GM21825 (cell line): ENCODE measurements around the gene CACNA1A.
"Not testable (repeated sequence)": the region's sequence is repeated elsewhere in the genome, so short reads cannot be mapped to it uniquely, and the experiment has no call there.

Experiments used
- ATAC-seq: cut with Tn5 transposase; IDR thresholded peaks from one replicate; pipeline ENCODE4 v1.9.1; 2021; ENCODE audit warnings: mild to moderate bottlenecking, moderate library complexity; ENCODE audit not compliant: unreplicated experiment

Gene CACNA1A

DNA sequence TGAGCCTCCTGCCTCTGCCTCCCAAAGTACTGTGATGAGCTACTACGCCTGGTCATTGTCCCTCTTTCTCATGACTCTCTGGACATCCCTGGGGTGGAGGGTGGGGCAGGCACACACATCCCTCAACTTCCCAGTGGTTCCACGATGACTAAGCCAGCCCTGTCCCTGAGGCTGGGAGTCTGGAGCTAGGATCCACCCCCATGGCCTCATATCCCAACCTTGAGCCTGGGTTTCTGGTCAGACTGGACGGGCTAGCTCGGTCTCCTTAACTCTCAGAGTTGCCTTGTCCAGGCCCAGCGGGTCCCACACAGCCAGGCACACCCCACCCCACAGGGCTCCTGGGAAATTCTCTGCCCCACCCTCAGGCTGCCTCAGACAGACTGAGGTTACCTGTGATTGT is 336.5 kb downstream of the CACNA1A start:
- no peak for ATAC-seq

DNA sequence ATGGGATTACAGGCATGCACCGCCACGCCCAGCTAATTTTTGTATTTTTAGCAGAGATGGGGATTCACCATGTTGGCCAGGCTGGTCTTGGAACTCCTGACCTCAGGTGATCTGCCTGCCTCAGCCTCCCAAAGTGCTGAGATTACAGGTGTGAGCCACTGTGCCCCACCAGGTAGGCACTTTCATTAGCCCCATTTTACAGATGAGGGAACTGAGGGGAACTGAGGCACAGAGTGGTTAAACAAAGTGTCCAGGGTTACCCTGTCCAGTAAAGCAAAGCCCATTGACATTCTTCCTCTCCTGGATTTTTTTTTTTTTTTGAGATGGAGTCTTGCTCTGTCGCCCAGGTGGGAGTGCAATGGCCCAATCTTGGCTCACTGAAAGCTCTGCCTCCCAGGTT is 340.1 kb downstream of the CACNA1A start:
- ATAC-seq, result not testable (repeated sequence)

DNA sequence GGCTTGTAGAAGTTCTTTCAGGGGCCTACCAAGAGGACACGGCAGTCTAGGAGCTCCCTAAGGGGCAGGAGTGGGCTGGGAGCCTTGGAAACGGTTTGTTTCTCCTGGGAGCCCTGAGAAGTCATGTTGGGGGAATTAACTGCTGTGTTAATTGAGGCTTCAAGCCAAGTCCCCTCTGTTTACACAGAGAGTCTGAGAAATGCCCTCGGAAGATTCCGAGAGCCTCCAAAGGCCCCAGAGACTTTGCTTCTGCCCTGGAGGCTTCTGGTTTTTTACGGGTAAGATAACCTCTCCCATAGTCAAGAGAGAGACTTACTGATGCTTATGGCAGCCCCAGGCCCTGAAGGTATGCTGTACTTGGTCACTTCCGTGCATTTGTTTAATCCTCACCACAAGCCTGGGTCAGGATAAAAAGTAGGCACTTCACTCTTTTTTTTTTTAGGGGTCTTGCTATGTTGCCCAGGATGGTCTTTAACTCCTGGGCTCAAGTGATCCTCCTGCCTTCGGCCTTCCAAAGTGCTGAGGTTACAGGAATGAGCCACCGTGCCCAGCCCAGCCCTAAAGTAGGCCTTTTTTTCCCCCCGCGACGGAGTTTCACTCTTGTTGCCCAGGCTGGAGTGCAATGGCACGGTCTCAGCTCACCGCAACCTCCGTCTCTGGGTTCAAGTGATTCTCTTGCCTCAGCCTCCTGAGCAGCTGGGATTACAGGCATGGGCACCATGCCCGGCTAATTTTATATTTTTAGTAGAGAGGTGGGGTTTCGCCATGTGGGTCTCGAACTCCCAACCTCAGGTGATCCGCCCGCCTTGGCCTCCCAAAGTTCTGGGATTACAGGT is 340.9 kb downstream of the CACNA1A start:
- no peak for ATAC-seq

DNA sequence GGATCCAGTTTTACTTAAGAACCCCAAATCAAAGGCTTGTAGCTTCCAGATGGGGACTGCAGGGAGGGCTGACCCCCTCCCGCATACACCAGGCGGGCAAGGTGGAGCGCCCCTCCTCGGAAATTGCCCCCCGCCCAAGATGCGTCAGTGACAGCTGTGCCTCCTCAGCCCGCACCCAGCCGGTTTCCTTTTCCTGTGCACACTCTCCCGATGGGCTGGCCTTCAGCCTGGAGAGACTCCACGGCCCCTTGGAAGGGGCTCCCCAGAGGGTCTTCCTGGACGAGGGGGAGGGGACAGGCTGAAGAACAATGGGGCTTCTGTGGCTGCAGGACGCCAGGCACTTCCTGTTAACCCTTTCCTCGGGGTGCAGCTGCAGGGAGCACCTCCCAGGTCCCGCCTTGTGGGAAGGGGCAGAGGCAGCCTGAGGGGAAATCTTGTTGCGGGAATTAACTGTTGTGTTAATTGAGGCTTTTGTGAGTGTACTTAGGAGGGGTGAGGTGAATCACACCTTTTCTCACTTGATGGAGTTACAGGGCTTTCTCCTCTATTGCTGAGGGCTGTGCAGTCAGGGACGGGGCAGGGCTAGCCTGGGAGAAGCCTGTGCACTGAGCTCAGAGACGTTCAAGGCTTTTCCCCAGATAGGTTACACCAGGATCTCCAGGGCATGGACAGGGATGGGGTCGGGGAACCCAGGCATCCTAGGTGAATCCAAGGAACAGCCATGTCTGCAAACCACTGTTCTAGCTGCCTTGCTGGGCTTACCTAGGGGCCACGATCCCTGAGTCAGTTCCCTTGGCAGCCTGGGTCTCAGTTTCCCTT is 341.7 kb downstream of the CACNA1A start:
- ATAC-seq, result no peak

DNA sequence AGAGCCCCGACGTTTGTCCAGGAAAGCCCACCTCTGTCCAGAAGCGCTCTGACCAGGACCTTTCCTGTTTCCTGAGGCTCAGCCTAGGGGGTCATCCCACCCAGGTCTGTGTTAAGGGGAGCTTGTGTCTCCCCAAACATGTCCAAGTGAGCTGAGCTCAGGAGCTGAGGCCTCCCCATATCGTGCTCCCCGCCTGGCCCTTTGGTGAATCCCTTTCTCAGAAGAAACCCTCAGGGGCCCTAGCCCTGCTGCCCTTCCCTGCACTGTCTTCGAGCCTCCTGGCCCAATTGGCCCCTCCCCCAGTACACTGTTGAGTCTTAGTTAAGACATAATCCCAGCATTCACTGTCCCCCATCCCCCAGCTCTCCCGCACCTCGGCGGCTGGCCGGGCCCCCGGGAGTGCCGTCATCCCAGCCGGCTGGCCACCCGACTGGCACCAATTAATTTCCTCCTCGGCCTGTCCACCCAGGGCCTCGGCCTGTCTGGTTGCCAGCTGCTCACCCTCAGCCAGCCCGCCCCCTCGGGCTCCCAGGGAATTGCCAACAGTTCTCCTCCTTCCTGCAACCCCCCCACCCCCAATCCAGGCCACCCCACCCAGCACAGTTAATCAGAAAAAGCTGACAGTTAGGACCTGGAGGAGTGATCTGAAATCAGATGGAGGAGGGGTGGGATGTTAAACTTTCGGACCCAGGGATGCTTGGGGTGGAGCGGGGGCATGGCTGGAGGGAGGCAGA is 342.5 kb downstream of the CACNA1A start:
- no peak for ATAC-seq

DNA sequence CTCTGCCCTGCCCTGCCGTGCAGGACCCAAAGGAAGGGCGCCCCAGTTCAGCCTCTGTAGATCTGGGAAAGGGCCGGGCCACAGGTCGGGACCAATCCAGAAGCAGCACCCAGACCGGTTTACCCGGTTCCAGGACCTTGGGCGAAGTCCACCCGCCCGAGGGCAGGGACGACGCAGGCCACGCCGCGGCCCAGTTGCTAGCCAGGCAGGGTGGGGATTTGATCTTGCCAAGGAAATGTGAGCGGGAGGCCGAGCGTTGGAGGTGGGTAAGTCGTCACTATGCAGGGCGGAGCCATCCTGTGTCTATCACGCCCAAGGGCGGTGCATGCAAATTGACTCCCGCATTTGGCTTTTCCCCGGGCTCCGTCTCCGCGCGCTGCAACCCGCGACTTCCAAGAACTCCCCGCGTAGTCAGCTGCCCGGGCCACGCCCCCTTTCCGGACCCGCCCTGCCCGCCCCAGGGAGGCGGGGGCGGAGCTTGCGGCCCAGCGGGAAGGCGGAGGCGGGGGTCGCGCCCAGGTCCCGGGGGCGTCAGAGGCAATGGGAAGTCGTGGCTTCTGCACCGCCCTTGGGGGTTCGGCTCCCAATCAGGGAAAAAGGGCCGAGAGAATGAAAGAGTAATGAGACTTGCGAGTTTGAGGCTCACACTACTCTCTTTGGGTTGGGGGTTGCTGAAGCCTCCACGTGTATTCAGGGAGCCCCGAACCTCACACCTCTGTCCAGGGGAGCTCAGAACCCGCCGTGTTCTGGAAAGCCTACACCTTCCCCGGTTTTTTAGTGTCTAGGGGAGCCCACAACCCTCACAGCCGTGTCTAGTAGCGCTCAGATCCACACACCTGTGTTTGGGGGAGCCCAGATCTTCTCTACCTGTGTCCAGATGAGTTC is 343.3 kb downstream of the CACNA1A start:
- peak; percentile 43 for ATAC-seq

DNA sequence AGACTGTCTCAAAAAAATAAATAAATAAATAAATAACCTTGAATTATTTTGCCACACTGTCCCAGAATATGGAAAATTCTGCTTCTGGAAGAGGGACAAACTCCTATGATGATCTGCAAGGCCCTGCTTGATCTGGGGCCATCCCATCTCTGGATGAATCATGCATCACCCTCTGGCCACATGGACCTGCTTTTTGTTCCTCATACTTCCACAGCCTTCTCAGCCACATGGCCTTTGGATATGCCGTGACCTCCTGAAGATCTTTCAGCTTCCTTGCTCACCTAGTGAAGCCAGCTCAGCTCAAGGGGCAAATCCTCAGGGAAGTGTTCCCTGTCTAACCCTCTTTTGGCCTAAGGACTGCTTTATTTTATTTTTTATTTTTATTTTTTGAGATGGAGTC is 345.7 kb downstream of the CACNA1A start:
- no peak for ATAC-seq

DNA sequence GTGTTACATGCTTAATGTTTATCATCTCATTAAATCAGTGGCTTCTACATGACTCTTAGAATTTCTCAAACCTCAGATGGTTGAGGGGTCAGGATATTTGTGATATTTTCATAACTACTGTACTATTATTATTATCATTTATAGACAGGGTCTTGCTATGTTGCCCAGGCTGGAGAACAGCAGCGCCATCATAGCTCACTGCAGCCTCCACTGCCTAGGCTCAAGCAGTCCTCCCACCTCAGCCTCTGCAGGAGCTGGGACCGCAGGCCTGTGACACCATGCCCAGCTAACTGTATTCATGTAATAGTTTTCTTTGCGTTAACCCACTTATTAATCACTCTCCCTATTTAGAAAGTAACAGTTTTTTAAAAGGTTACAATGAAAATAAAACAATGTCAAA is 346.6 kb downstream of the CACNA1A start:
- ATAC-seq, result no peak
